Neural progenitor cell (in vitro differentiated cells): ENCODE results near the gene SCFD2. TPM values are rescaled to one million over a fixed set of nuclear protein-coding genes. Genes with fewer than 3 reads are reported as not detected.

Experiments used
- DNase-seq: peaks from one replicate; pipeline ENCODE4 v3.0.0-alpha.2; 2016; ENCODE audit warnings: low spot score
- H2AFZ ChIP-seq: fragments of 200-600 bp; sonication (generic); replicated peaks from 2 replicates; pipeline ENCODE4 v1.6.1; 2016; ENCODE audit warnings: antibody characterized with exemption
- H3F3A ChIP-seq: fragments of 200-600 bp; sonication (generic); 2 replicates; pipeline ENCODE4 v1.6.1; 2016; ENCODE audit warnings: antibody characterized with exemption, low read depth
- H3K27ac ChIP-seq: fragments of 200-600 bp; sonication (generic); 2 replicates; pipeline ENCODE4 v1.5.1; 2016; ENCODE audit warnings: mild to moderate bottlenecking
- H3K27me3 ChIP-seq: fragments of 200-600 bp; sonication (generic); 2 replicates; pipeline ENCODE4 v1.6.1; 2016; ENCODE audit warnings: mild to moderate bottlenecking, moderate library complexity
- H3K36me3 ChIP-seq: fragments of 200-600 bp; sonication (generic); 2 replicates; pipeline ENCODE4 v1.5.1; 2016
- H3K4me1 ChIP-seq: fragments of 200-600 bp; sonication (generic); 2 replicates; pipeline ENCODE4 v1.6.1; 2016; ENCODE audit warnings: mixed run types
- H3K4me2 ChIP-seq: fragments of 200-600 bp; sonication (generic); 2 replicates; pipeline ENCODE4 v1.6.1; 2016
- H3K4me3 ChIP-seq: fragments of 200-600 bp; sonication (generic); 2 replicates; pipeline ENCODE4 v1.5.1; 2016
- H3K79me2 ChIP-seq: fragments of 200-600 bp; sonication (generic); 2 replicates; pipeline ENCODE4 v1.6.1; 2016; ENCODE audit warnings: low read depth
- H3K9ac ChIP-seq: fragments of 200-600 bp; sonication (generic); 2 replicates; pipeline ENCODE4 v1.6.1; 2016
- H3K9me3 ChIP-seq: fragments of 200-600 bp; sonication (generic); 2 replicates; pipeline ENCODE4 v1.5.1; 2016; ENCODE audit warnings: low read depth
- H4K20me1 ChIP-seq: fragments of 200-600 bp; sonication (generic); 2 replicates; pipeline ENCODE4 v1.6.1; 2016; ENCODE audit warnings: low read depth
- H3K27ac Mint-ChIP-seq: 3 replicates; pipeline ENCODE4 v1.8.0; 2021; ENCODE audit warnings: mixed read lengths
- H3K27me3 Mint-ChIP-seq: 2 replicates; pipeline ENCODE4 v1.8.0; 2022; ENCODE audit warnings: low read depth, mild to moderate bottlenecking, inconsistent platforms, moderate library complexity, mixed read lengths; ENCODE audit not compliant: insufficient read depth
- H3K36me3 Mint-ChIP-seq: 3 replicates; pipeline ENCODE4 v1.8.0; 2021; ENCODE audit warnings: mixed read lengths
- H3K4me1 Mint-ChIP-seq: 3 replicates; pipeline ENCODE4 v1.8.0; 2021; ENCODE audit warnings: mixed read lengths
- H3K4me3 Mint-ChIP-seq: 3 replicates; pipeline ENCODE4 v1.8.0; 2021; ENCODE audit warnings: mild to moderate bottlenecking, moderate library complexity, mixed read lengths
- H3K9me3 Mint-ChIP-seq: 3 replicates; pipeline ENCODE4 v1.8.0; 2020; ENCODE audit warnings: mixed read lengths
- EZH2 ChIP-seq: fragments of 200-600 bp; sonication (generic); IDR thresholded peaks from 2 replicates; pipeline ENCODE4 v1.6.1; 2017; ENCODE audit warnings: antibody characterized with exemption, mild to moderate bottlenecking, moderate library complexity
- EZH2phosphoT487 ChIP-seq: fragments of 200-600 bp; sonication (generic); IDR thresholded peaks from 2 replicates; pipeline ENCODE4 v1.6.1; 2017; ENCODE audit warnings: antibody characterized with exemption
- total RNA-seq: library from RNA; depleted of rRNA; stranded (reverse); fragments of >200 nt; gene quantifications from 2 replicates; pipeline ENCODE4 v1.2.3, GENCODE V29; 2015; ENCODE audit warnings: low replicate concordance
- TF ChIP-seq, protein P1 (sequence below): fragments of 200-600 bp; sonication (generic); IDR thresholded peaks from 2 replicates; pipeline ENCODE4 v1.5.1; 2017; ENCODE audit warnings: antibody characterized with exemption, mild to moderate bottlenecking

The SCFD2 gene
- total RNA-seq, 1 donor from 2014 or later, result 4.8 TPM

DNA sequence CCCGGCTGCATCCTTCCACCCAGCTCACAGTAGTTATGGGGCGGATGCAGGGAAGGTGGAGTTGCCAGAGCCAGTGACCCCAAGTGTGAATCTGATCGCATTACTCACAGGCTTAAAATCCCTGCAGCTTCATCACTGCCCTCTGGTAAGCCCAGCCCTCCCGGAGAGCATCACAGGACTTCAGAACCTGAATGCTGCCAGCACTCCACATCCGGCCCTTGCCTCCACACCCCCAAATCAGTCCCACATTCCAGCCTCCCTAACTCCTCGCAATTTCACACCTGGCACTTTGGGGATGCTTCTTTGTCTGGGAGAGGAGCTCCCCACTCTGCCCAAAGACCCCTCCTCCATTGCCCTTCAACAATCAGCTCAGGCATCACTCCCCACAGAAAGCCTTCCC, 488.2 kb downstream of the SCFD2 start:
- TF ChIP-seq EZH2phosphoT487 (no peak), EZH2 (no peak)
- TF ChIP-seq, protein P1, sequence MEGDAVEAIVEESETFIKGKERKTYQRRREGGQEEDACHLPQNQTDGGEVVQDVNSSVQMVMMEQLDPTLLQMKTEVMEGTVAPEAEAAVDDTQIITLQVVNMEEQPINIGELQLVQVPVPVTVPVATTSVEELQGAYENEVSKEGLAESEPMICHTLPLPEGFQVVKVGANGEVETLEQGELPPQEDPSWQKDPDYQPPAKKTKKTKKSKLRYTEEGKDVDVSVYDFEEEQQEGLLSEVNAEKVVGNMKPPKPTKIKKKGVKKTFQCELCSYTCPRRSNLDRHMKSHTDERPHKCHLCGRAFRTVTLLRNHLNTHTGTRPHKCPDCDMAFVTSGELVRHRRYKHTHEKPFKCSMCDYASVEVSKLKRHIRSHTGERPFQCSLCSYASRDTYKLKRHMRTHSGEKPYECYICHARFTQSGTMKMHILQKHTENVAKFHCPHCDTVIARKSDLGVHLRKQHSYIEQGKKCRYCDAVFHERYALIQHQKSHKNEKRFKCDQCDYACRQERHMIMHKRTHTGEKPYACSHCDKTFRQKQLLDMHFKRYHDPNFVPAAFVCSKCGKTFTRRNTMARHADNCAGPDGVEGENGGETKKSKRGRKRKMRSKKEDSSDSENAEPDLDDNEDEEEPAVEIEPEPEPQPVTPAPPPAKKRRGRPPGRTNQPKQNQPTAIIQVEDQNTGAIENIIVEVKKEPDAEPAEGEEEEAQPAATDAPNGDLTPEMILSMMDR, result no peak
- Mint-ChIP-seq H3K9me3 (peaks cover 2% of the 10 kb centered on the region), H3K4me1 (peaks cover 53% of the 10 kb centered on the region)

DNA sequence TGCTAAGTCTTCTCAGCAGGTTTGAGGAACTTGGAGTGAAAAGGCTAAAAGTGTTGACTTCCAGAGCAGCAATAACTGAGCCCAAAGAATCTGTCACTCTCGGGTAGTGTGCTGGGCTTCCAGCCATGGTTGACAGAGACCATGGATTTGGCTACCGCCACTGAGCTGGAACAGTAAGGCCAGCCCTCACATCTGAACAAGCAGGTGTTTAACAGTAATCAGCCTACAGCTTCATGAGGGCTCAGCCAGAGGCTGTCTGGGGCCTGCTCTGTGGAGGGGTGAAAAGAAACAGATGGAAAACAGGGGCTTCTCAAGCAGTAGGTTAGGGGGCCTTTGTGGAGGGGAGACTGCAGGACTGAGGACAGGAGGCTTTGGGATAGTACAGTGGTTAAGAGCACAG, 488.8 kb downstream of the SCFD2 start:
- Histone ChIP-seq H3K79me2 (no peaks in the 10 kb centered on the region), H3K4me2 (no peak overlapping the region), H3K9ac (no peak overlapping the region), H2AFZ (no peak overlapping the region), H3F3A (no peaks in the 10 kb centered on the region), H3K4me1 (peaks cover 26% of the 10 kb centered on the region), H3K4me3 (no peak overlapping the region), H4K20me1 (peaks cover 4% of the 10 kb centered on the region), H3K27me3 (peaks cover 3% of the 10 kb centered on the region), H3K27ac (no peak overlapping the region), H3K36me3 (no peaks in the 10 kb centered on the region), H3K9me3 (no peaks in the 10 kb centered on the region)
- Mint-ChIP-seq H3K4me1 (peaks cover 49% of the 10 kb centered on the region), H3K36me3 (peaks cover 2% of the 10 kb centered on the region), H3K27ac (no peak overlapping the region), H3K4me3 (no peak overlapping the region), H3K9me3 (peaks cover 1% of the 10 kb centered on the region), H3K27me3 (peaks cover 8% of the 10 kb centered on the region)
- no peak for DNase-seq
- TF ChIP-seq EZH2, result no peak
- TF ChIP-seq EZH2phosphoT487, result no peak
- TF ChIP-seq, protein P1, result no peak

More for the DNA sequence above, 488.2 kb downstream of the SCFD2 start:
- peak overlapping the region; percentile 19 for H3K4me2 ChIP-seq
- Mint-ChIP-seq H3K27me3 (peaks cover 8% of the 10 kb centered on the region), H3K36me3 (peaks cover 2% of the 10 kb centered on the region), H3K4me3 (no peak overlapping the region), H3K27ac (peak overlapping the region; percentile 34)
- H3K9me3 ChIP-seq, result no peaks in the 10 kb centered on the region
- H4K20me1 ChIP-seq, result peaks cover 4% of the 10 kb centered on the region
- peaks cover 27% of the 10 kb centered on the region for H3K4me1 ChIP-seq
- no peak overlapping the region for H2AFZ ChIP-seq
- DNase-seq, result peak; percentile 52
- H3K9ac ChIP-seq, result no peak overlapping the region
- H3K36me3 ChIP-seq, result no peaks in the 10 kb centered on the region
- H3F3A ChIP-seq, result peaks cover 3% of the 10 kb centered on the region
- no peaks in the 10 kb centered on the region for H3K79me2 ChIP-seq
- peaks cover 3% of the 10 kb centered on the region for H3K27me3 ChIP-seq
- H3K27ac ChIP-seq, result no peak overlapping the region
- H3K4me3 ChIP-seq, result no peak overlapping the region

DNA sequence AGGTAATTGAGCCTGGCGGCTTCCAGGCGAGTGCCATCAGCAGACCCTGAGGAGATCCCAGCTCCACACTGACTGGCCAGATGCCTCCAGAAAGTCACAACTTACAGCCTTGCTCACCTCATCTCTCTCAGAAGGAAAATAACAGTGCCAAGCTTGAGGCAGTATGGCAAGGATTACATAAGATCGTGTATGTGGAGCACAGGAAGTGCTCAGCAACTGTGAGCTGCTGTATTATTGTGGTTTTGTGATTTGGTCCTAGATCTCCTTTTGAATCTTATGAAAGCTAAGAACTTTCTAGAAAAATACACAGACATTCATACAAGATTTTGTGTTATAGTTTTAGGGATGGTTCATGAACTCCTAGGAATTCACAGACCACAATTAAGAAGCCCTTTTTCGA, 489.8 kb downstream of the SCFD2 start:
- no peak overlapping the region for H3K4me2 ChIP-seq
- H3K9ac ChIP-seq, result no peak overlapping the region
- peaks cover 4% of the 10 kb centered on the region for H4K20me1 ChIP-seq
- no peak overlapping the region for H3K4me3 ChIP-seq
- H3K79me2 ChIP-seq, result no peaks in the 10 kb centered on the region
- Mint-ChIP-seq H3K4me3 (peak overlapping the region; percentile 5), H3K36me3 (peaks cover 2% of the 10 kb centered on the region), H3K9me3 (no peaks in the 10 kb centered on the region), H3K4me1 (peaks cover 40% of the 10 kb centered on the region), H3K27ac (peak overlapping the region; percentile 11), H3K27me3 (peaks cover 8% of the 10 kb centered on the region)
- H3K27ac ChIP-seq, result no peak overlapping the region
- TF ChIP-seq EZH2 (no peak), EZH2phosphoT487 (no peak)
- TF ChIP-seq, protein P1, result no peak
- no peaks in the 10 kb centered on the region for H3K9me3 ChIP-seq
- H2AFZ ChIP-seq, result no peak overlapping the region
- H3K4me1 ChIP-seq, result peaks cover 26% of the 10 kb centered on the region
- no peaks in the 10 kb centered on the region for H3F3A ChIP-seq
- DNase-seq, result no peak
- no peaks in the 10 kb centered on the region for H3K27me3 ChIP-seq
- no peaks in the 10 kb centered on the region for H3K36me3 ChIP-seq
